RWPE1 (cell line): ENCODE results near the gene SLC39A11.

Source experiments
- CTCF ChIA-PET: fragments of 350-600 bp; sonication (Branson Sonifier 250); formaldehyde crosslinking; extraction: SDS; loops from one replicate; lab custom pipeline; 2021; lab: Yijun Ruan, JAX
- POLR2A ChIA-PET: fragments of 400-600 bp; formaldehyde crosslinking; extraction: SDS; loops from one replicate; lab custom pipeline; 2020; ENCODE audit warnings: antibody characterized with exemption; ENCODE audit not compliant: low non-redundant PET; lab: Yijun Ruan, JAX
- DNase-seq: peaks from one replicate; pipeline ENCODE4 v3.0.0; 2012; ENCODE audit warnings: low spot score
- H3K27ac ChIP-seq: fragments of 450-650 bp; 2 replicates; pipeline ENCODE4 v1.5.1; 2017
- TF ChIP-seq, protein P1 (sequence below): fragments of 450-650 bp; conservative IDR thresholded peaks from 2 replicates; pipeline ENCODE4 v1.5.1; 2017; ENCODE audit warnings: low read depth, mild to moderate bottlenecking

The SLC39A11 gene

DNA sequence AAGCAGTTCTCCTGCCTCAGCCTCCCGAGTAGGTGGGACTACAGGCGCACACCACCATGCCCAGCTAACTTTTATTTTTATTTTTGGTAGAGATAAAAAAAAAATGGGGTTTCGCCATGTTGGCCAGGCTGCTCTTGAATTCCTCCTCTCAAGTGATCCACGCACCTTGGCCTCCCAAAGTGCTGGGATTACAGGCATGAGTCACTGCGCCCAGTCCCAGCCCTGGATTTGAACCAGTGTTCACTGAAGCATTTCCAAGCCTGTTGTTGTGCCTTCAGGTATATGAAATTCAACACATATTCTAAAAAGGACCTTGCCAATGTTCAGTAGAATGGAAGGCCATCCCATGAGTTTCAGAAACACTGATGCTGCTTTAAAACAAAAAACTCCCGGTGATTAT is 165.3 kb downstream of the SLC39A11 start:
- POLR2A ChIA-PET = no interaction called here
- CTCF ChIA-PET = no interaction called here
- no peak for DNase-seq
- TF ChIP-seq, protein P1, sequence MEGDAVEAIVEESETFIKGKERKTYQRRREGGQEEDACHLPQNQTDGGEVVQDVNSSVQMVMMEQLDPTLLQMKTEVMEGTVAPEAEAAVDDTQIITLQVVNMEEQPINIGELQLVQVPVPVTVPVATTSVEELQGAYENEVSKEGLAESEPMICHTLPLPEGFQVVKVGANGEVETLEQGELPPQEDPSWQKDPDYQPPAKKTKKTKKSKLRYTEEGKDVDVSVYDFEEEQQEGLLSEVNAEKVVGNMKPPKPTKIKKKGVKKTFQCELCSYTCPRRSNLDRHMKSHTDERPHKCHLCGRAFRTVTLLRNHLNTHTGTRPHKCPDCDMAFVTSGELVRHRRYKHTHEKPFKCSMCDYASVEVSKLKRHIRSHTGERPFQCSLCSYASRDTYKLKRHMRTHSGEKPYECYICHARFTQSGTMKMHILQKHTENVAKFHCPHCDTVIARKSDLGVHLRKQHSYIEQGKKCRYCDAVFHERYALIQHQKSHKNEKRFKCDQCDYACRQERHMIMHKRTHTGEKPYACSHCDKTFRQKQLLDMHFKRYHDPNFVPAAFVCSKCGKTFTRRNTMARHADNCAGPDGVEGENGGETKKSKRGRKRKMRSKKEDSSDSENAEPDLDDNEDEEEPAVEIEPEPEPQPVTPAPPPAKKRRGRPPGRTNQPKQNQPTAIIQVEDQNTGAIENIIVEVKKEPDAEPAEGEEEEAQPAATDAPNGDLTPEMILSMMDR = no peak
- H3K27ac ChIP-seq = no peak overlapping the region

DNA sequence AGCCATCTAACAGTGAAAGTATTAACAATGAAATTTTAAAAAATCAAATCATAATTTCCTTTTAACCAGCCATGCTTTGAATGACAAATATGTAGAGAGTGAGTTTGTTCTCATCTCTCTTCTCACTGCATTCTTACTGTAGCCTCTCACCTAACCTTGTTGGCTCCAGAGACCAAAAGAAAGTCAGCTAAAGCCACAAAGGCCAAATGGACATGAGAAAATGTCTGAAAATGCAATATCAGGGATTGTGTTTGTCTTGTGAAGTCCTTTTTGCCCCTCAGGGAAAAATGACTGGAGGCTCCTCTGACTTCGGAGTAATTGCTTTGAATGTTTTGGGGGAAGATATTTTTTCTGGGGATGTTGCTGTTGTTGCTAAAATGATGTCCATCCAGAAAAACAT is 166.3 kb downstream of the SLC39A11 start:
- DNase-seq = no peak
- POLR2A ChIA-PET = no interaction called here
- H3K27ac ChIP-seq = no peak overlapping the region
- TF ChIP-seq, protein P1 = no peak
- CTCF ChIA-PET = no interaction called here

DNA sequence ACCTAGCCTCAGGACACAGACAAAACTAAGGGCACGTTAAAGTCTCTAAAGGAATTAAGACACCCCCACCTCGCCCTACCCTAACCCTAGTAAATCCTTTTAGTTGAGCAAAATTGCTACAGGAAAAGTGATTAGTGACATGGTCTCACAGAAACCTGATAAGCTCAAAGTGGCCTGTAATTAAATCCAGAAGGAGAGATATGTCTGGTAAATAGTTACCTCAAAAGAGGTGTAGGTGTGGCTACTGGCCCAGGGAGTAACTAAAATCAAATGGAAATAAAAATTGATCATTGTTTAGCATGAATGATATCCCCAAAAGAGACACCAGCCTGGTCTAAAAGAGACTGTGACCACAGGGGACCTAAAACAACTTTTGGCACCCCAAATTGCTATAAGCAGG is 168.3 kb downstream of the SLC39A11 start:
- POLR2A ChIA-PET = no interaction called here
- H3K27ac ChIP-seq = no peak overlapping the region
- TF ChIP-seq, protein P1 = no peak
- DNase-seq = no peak
- CTCF ChIA-PET = no interaction called here

DNA sequence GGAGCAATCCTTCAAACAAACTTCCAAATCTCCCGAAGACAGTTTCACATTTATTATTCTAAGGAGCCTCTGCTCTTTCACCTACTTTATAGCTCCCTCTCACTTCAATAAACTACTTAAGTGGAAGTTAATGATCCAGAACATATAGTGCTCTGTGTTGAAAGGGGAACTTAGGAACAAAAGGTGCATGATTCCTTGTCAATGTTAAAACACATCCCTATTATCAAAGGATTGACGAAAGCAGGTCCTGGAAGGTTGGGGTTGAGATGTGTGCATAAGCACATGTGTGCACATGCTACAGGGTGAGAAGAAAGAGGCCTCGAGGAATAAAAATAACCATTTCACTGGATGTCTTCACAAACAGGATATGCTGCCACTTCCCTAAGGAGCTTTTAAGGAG is 170.3 kb downstream of the SLC39A11 start:
- ChIA-PET CTCF (interaction anchor here (0.5 kb wide), 1 partner anchor 20 kb away, joined by 3 read pairs; no protein-coding TSS in a partner anchor), POLR2A (no interaction called here)

DNA sequence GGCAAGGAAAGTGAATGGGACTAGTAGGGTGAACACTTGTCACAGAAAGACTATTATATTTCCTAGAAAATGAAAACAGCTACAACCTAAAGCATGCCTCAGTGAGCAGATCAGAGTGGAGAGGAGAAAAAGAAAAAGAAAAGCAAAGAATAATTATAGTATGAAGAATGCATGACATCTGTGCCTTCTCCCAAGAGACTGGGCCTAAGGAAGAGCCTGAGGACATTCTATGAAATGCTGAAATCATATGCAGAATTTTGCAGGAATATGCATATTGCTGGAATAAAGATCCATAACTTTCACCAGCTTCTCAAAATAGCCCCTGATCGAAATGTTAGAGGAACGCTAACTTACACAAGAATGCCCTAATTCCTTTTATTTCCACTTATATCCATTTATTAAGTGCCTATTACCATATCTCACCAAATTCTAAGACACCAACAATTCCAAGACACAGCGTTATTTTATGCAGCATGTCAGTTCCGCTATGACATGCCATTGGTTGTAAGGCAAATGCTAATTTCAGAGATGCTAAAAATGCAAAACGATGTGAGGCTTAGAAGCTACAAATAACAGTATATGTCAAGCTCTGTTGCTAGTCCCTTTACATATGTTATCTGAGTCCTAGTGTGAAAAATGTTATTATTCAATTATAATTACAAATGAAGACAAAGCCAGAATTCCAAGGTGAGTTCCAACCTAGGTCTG is 171.0 kb downstream of the SLC39A11 start:
- H3K27ac ChIP-seq = no peak overlapping the region
- ChIA-PET CTCF (interaction anchor here (0.5 kb wide), 1 partner anchor 20 kb away, joined by 3 read pairs; no protein-coding TSS in a partner anchor), POLR2A (no interaction called here)
- TF ChIP-seq, protein P1 = no peak
- DNase-seq = no peak

More for the DNA sequence above, 170.3 kb downstream of the SLC39A11 start:
- DNase-seq = no peak
- H3K27ac ChIP-seq = no peak overlapping the region
- TF ChIP-seq, protein P1 = no peak

DNA sequence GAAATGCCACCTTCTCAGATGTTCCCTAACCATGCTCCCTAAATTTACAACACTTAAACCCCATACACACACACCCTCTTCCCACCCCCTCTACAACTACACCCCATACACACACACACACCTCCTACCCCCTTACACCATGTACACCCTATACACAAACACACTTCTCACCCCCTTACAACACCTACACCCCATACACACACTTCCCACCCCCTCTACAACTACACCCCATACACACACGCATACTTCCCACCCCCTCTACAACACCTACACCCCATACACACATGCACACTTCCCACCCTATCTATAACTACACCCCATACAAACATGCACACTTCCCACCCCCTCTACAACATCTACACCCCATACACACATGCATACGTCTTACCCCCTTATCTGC is 172.0 kb downstream of the SLC39A11 start:
- DNase-seq = no peak
- ChIA-PET CTCF (no interaction called here), POLR2A (no interaction called here)
- TF ChIP-seq, protein P1 = no peak
- H3K27ac ChIP-seq = no peak overlapping the region
